Measurements from ENCODE around the gene DAPK1.

DNA sequence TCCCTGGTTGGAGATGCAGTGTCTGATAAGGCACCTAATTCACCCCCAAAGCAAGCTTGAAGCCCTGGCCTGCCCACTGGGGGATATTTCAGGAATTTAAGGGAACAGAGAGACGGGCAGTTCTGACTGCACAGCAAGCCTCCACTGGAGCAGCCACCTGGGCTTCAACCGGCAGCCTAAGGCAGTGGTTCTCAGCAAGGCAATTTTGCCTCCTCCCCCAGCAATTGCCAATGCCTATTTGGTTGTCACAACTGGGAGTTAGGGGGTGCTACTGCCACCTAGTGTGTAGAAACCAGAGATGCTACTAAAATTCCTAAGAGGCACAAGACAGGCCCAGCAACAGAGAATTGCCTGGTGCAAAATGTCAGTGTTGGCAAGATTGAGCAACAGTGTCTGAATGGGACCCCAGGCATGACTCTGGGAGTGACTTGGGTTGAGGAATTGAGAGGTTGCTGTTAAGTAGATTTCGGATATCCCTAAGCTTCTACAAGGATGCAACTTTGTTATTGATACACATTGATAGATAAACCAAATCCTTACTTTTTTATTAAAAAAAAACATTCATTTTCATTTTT, 169.6 kb downstream of the DAPK1 start:
- TF ChIP-seq, protein P1, sequence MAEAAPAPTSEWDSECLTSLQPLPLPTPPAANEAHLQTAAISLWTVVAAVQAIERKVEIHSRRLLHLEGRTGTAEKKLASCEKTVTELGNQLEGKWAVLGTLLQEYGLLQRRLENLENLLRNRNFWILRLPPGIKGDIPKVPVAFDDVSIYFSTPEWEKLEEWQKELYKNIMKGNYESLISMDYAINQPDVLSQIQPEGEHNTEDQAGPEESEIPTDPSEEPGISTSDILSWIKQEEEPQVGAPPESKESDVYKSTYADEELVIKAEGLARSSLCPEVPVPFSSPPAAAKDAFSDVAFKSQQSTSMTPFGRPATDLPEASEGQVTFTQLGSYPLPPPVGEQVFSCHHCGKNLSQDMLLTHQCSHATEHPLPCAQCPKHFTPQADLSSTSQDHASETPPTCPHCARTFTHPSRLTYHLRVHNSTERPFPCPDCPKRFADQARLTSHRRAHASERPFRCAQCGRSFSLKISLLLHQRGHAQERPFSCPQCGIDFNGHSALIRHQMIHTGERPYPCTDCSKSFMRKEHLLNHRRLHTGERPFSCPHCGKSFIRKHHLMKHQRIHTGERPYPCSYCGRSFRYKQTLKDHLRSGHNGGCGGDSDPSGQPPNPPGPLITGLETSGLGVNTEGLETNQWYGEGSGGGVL (tag by site-specific recombination; IDR thresholded peaks at IDR 0.05): no peak
- TF ChIP-seq, protein P2, sequence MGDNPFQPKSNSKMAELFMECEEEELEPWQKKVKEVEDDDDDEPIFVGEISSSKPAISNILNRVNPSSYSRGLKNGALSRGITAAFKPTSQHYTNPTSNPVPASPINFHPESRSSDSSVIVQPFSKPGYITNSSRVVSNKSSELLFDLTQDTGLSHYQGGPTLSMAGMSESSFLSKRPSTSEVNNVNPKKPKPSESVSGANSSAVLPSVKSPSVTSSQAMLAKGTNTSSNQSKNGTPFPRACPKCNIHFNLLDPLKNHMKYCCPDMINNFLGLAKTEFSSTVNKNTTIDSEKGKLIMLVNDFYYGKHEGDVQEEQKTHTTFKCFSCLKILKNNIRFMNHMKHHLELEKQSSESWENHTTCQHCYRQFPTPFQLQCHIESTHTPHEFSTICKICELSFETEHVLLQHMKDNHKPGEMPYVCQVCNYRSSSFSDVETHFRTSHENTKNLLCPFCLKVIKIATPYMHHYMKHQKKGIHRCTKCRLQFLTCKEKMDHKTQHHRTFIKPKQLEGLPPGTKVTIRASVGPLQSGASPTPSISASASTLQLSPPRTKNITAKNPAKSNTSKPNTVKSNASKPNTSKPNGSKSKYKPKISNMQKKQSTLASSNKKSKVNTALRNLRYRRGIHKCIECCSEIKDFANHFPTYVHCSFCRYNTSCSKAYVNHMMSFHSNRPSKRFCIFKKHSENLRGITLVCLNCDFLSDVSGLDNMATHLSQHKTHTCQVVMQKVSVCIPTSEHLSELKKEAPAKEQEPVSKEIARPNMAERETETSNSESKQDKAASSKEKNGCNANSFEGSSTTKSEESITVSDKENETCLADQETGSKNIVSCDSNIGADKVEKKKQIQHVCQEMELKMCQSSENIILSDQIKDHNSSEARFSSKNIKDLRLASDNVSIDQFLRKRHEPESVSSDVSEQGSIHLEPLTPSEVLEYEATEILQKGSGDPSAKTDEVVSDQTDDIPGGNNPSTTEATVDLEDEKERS (tag by site-specific recombination; IDR thresholded peaks at IDR 0.05): no peak
- TF ChIP-seq MZF1 (tag by site-specific recombination; IDR thresholded peaks at IDR 0.05; ENCODE audit: borderline replicate concordance): no peak
- TF ChIP-seq, protein P3, sequence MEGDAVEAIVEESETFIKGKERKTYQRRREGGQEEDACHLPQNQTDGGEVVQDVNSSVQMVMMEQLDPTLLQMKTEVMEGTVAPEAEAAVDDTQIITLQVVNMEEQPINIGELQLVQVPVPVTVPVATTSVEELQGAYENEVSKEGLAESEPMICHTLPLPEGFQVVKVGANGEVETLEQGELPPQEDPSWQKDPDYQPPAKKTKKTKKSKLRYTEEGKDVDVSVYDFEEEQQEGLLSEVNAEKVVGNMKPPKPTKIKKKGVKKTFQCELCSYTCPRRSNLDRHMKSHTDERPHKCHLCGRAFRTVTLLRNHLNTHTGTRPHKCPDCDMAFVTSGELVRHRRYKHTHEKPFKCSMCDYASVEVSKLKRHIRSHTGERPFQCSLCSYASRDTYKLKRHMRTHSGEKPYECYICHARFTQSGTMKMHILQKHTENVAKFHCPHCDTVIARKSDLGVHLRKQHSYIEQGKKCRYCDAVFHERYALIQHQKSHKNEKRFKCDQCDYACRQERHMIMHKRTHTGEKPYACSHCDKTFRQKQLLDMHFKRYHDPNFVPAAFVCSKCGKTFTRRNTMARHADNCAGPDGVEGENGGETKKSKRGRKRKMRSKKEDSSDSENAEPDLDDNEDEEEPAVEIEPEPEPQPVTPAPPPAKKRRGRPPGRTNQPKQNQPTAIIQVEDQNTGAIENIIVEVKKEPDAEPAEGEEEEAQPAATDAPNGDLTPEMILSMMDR (tag by site-specific recombination; IDR thresholded peaks at IDR 0.05): no peak
- TF ChIP-seq, protein P4, sequence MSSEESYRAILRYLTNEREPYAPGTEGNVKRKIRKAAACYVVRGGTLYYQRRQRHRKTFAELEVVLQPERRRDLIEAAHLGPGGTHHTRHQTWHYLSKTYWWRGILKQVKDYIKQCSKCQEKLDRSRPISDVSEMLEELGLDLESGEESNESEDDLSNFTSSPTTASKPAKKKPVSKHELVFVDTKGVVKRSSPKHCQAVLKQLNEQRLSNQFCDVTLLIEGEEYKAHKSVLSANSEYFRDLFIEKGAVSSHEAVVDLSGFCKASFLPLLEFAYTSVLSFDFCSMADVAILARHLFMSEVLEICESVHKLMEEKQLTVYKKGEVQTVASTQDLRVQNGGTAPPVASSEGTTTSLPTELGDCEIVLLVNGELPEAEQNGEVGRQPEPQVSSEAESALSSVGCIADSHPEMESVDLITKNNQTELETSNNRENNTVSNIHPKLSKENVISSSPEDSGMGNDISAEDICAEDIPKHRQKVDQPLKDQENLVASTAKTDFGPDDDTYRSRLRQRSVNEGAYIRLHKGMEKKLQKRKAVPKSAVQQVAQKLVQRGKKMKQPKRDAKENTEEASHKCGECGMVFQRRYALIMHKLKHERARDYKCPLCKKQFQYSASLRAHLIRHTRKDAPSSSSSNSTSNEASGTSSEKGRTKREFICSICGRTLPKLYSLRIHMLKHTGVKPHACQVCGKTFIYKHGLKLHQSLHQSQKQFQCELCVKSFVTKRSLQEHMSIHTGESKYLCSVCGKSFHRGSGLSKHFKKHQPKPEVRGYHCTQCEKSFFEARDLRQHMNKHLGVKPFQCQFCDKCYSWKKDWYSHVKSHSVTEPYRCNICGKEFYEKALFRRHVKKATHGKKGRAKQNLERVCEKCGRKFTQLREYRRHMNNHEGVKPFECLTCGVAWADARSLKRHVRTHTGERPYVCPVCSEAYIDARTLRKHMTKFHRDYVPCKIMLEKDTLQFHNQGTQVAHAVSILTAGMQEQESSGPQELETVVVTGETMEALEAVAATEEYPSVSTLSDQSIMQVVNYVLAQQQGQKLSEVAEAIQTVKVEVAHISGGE (tag by site-specific recombination; conservative IDR thresholded peaks at IDR 0.05; ENCODE audit: low read depth): no peak
- no peak for TF ChIP-seq ZNF335 (tag by site-specific recombination; conservative IDR thresholded peaks at IDR 0.05)
- TF ChIP-seq MEIS1 (CRISPR knock-in tag; IDR thresholded peaks at IDR 0.05; ENCODE audit: borderline replicate concordance): no peak
